Activated naive CD8-positive, alpha-beta T cell (primary cell): ENCODE data around the gene ZBTB5.

Experiments used
- H3K27ac Mint-ChIP-seq: one replicate; pipeline ENCODE4 v1.8.0; 2021; ENCODE audit warnings: mixed read lengths
- H3K27me3 Mint-ChIP-seq: one replicate; pipeline ENCODE4 v1.8.0; 2021; ENCODE audit warnings: mixed read lengths
- H3K36me3 Mint-ChIP-seq: one replicate; pipeline ENCODE4 v1.8.0; 2021; ENCODE audit warnings: mixed read lengths
- H3K4me1 Mint-ChIP-seq: one replicate; pipeline ENCODE4 v1.8.0; 2021; ENCODE audit warnings: low read depth, mixed read lengths
- H3K4me3 Mint-ChIP-seq: one replicate; pipeline ENCODE4 v1.8.0; 2021; ENCODE audit warnings: mild to moderate bottlenecking, mixed read lengths
- H3K9me3 Mint-ChIP-seq: one replicate; pipeline ENCODE4 v1.8.0; 2021; ENCODE audit warnings: low read depth, mixed read lengths

ZBTB5 gene

GRCh38 chr9:37446401-37446800 lies 18.8 kb downstream of the ZBTB5 start:
- H3K36me3 Mint-ChIP-seq, result peaks cover 8% of the 10 kb centered on the region
- no peak overlapping the region for H3K27ac Mint-ChIP-seq
- no peaks in the 10 kb centered on the region for H3K9me3 Mint-ChIP-seq
- peaks cover 16% of the 10 kb centered on the region for H3K4me1 Mint-ChIP-seq
- H3K27me3 Mint-ChIP-seq, result no peaks in the 10 kb centered on the region
- no peak overlapping the region for H3K4me3 Mint-ChIP-seq

- Mint-ChIP-seq H3K9me3 (no peaks in the 10 kb centered on the region), H3K27me3 (no peaks in the 10 kb centered on the region), H3K27ac (no peak overlapping the region), H3K36me3 (peaks cover 8% of the 10 kb centered on the region), H3K4me3 (no peak overlapping the region), H3K4me1 (peaks cover 16% of the 10 kb centered on the region)
Observed at GRCh38 chr9:37445832-37446231, 19.4 kb downstream of the ZBTB5 start.

GRCh38 chr9:37444890-37445289 lies 20.4 kb downstream of the ZBTB5 start:
- Mint-ChIP-seq H3K27ac (no peak overlapping the region), H3K36me3 (peaks cover 4% of the 10 kb centered on the region), H3K4me3 (no peak overlapping the region), H3K27me3 (no peaks in the 10 kb centered on the region), H3K9me3 (no peaks in the 10 kb centered on the region), H3K4me1 (peaks cover 15% of the 10 kb centered on the region)

- Mint-ChIP-seq H3K4me3 (no peak overlapping the region), H3K36me3 (peaks cover 2% of the 10 kb centered on the region), H3K27ac (no peak overlapping the region), H3K27me3 (no peaks in the 10 kb centered on the region), H3K4me1 (peaks cover 15% of the 10 kb centered on the region), H3K9me3 (no peaks in the 10 kb centered on the region)
Observed at GRCh38 chr9:37443566-37443965, 21.7 kb downstream of the ZBTB5 start.

- Mint-ChIP-seq H3K4me3 (no peak overlapping the region), H3K36me3 (no peaks in the 10 kb centered on the region), H3K9me3 (no peaks in the 10 kb centered on the region), H3K27me3 (no peaks in the 10 kb centered on the region), H3K4me1 (peaks cover 12% of the 10 kb centered on the region), H3K27ac (peak overlapping the region; percentile 54)
Observed at GRCh38 chr9:37442556-37442955, 22.7 kb downstream of the ZBTB5 start.

- peaks cover 4% of the 10 kb centered on the region for H3K36me3 Mint-ChIP-seq
- H3K4me1 Mint-ChIP-seq, result peaks cover 9% of the 10 kb centered on the region
Observed at GRCh38 chr9:37441776-37442370, 23.4 kb downstream of the ZBTB5 start.

GRCh38 chr9:37438359-37438758 lies 26.9 kb downstream of the ZBTB5 start:
- peaks cover 4% of the 10 kb centered on the region for H3K36me3 Mint-ChIP-seq
- H3K4me3 Mint-ChIP-seq, result no peak overlapping the region
- H3K27ac Mint-ChIP-seq, result no peak overlapping the region
- H3K4me1 Mint-ChIP-seq, result no peaks in the 10 kb centered on the region
- H3K9me3 Mint-ChIP-seq, result no peaks in the 10 kb centered on the region
- H3K27me3 Mint-ChIP-seq, result no peaks in the 10 kb centered on the region

More at GRCh38 chr9:37441776-37442370, 23.4 kb downstream of the ZBTB5 start:
- no peaks in the 10 kb centered on the region for H3K9me3 Mint-ChIP-seq
- H3K4me3 Mint-ChIP-seq, result no peak overlapping the region
- peak overlapping the region; percentile 54 for H3K27ac Mint-ChIP-seq
- no peaks in the 10 kb centered on the region for H3K27me3 Mint-ChIP-seq

- Mint-ChIP-seq H3K4me1 (no peaks in the 10 kb centered on the region), H3K36me3 (peaks cover 4% of the 10 kb centered on the region), H3K9me3 (no peaks in the 10 kb centered on the region), H3K4me3 (no peak overlapping the region), H3K27me3 (no peaks in the 10 kb centered on the region), H3K27ac (no peak overlapping the region)
Observed at GRCh38 chr9:37437621-37438020, 27.6 kb downstream of the ZBTB5 start.

- H3K27me3 Mint-ChIP-seq, result no peaks in the 10 kb centered on the region
- H3K27ac Mint-ChIP-seq, result no peak overlapping the region
- H3K4me1 Mint-ChIP-seq, result no peaks in the 10 kb centered on the region
- no peak overlapping the region for H3K4me3 Mint-ChIP-seq
- H3K36me3 Mint-ChIP-seq, result peaks cover 4% of the 10 kb centered on the region
- H3K9me3 Mint-ChIP-seq, result no peaks in the 10 kb centered on the region
Observed at GRCh38 chr9:37437010-37437409, 28.2 kb downstream of the ZBTB5 start.

GRCh38 chr9:37436540-37436939 lies 28.7 kb downstream of the ZBTB5 start:
- Mint-ChIP-seq H3K36me3 (peaks cover 4% of the 10 kb centered on the region), H3K9me3 (no peaks in the 10 kb centered on the region), H3K27me3 (no peaks in the 10 kb centered on the region), H3K27ac (no peak overlapping the region), H3K4me3 (no peak overlapping the region), H3K4me1 (no peaks in the 10 kb centered on the region)

GRCh38 chr9:37433867-37434371 lies 31.3 kb downstream of the ZBTB5 start:
- no peaks in the 10 kb centered on the region for H3K4me1 Mint-ChIP-seq
- peaks cover 4% of the 10 kb centered on the region for H3K36me3 Mint-ChIP-seq
- H3K27ac Mint-ChIP-seq, result no peak overlapping the region
- no peak overlapping the region for H3K4me3 Mint-ChIP-seq
- H3K9me3 Mint-ChIP-seq, result no peaks in the 10 kb centered on the region
- no peaks in the 10 kb centered on the region for H3K27me3 Mint-ChIP-seq

- H3K4me3 Mint-ChIP-seq, result no peak overlapping the region
- no peaks in the 10 kb centered on the region for H3K9me3 Mint-ChIP-seq
- peaks cover under 1% of the 10 kb centered on the region for H3K36me3 Mint-ChIP-seq
- no peaks in the 10 kb centered on the region for H3K27me3 Mint-ChIP-seq
- no peak overlapping the region for H3K27ac Mint-ChIP-seq
- H3K4me1 Mint-ChIP-seq, result no peaks in the 10 kb centered on the region
Observed at GRCh38 chr9:37432020-37432419, 33.2 kb downstream of the ZBTB5 start.

- Mint-ChIP-seq H3K9me3 (no peaks in the 10 kb centered on the region), H3K36me3 (peaks cover 3% of the 10 kb centered on the region), H3K4me3 (no peak overlapping the region), H3K27ac (no peak overlapping the region), H3K27me3 (no peaks in the 10 kb centered on the region), H3K4me1 (peaks cover 4% of the 10 kb centered on the region)
Observed at GRCh38 chr9:37430841-37431597, 34.2 kb downstream of the ZBTB5 start.

GRCh38 chr9:37429441-37430285 lies 35.6 kb downstream of the ZBTB5 start:
- H3K36me3 Mint-ChIP-seq, result peaks cover 3% of the 10 kb centered on the region
- no peak overlapping the region for H3K4me3 Mint-ChIP-seq
- H3K4me1 Mint-ChIP-seq, result peaks cover 4% of the 10 kb centered on the region
- no peaks in the 10 kb centered on the region for H3K27me3 Mint-ChIP-seq
- no peaks in the 10 kb centered on the region for H3K9me3 Mint-ChIP-seq
- H3K27ac Mint-ChIP-seq, result no peak overlapping the region

GRCh38 chr9:37428345-37428744 lies 36.9 kb downstream of the ZBTB5 start:
- H3K27ac Mint-ChIP-seq, result no peak overlapping the region
- peaks cover 13% of the 10 kb centered on the region for H3K4me1 Mint-ChIP-seq
- no peaks in the 10 kb centered on the region for H3K9me3 Mint-ChIP-seq
- H3K36me3 Mint-ChIP-seq, result peaks cover 3% of the 10 kb centered on the region
- no peaks in the 10 kb centered on the region for H3K27me3 Mint-ChIP-seq
- H3K4me3 Mint-ChIP-seq, result no peak overlapping the region
